OCI-M1 (cell line): ENCODE measurements around the gene PRR12.

ENCODE experiments used
- DNase-seq: peaks from one replicate; lab custom pipeline; 2025; lab: John Stamatoyannopoulos, UW

The PRR12 gene

GRCh38 chr19:49590971-49591730, at the start of gene PRR12:
TSS of gene PRR12 (plus strand) at chr19:49591182. CDS start at chr19:49591655, 473 bp downstream.
- DNase-seq = peak; percentile 85

DNA sequence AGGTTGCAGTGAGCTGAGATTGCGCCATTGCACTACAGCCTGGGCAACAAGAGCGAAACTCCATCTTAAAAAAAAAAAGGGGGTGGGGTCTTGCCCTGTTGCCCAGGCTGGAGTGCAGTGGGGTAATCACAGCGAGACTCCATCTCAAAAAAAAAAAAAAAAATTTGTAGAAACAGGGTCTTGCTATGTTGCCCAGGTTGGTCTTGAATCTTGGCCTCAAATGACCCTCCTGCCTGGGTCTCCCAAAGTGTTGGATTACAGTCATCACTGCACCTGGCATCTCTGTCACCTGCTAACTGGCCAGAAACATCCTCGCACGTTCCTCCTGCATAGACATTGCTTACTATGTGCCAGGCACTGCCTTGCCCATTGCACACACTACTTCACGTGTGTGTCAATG, 49.1 kb upstream of the PRR12 start:
- DNase-seq = no peak

GRCh38 chr19:49542446-49542845, 48.5 kb upstream of the PRR12 start:
- no peak for DNase-seq

DNA sequence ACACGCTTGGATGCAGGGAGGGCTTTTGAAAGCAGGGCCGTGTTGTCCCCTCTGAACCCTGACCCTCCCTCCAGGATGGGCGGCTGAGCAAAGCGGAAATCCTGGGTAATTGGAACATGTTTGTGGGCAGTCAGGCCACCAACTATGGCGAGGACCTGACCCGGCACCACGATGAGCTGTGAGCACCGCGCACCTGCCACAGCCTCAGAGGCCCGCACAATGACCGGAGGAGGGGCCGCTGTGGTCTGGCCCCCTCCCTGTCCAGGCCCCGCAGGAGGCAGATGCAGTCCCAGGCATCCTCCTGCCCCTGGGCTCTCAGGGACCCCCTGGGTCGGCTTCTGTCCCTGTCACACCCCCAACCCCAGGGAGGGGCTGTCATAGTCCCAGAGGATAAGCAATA, 48.0 kb upstream of the PRR12 start:
- no peak for DNase-seq

DNA sequence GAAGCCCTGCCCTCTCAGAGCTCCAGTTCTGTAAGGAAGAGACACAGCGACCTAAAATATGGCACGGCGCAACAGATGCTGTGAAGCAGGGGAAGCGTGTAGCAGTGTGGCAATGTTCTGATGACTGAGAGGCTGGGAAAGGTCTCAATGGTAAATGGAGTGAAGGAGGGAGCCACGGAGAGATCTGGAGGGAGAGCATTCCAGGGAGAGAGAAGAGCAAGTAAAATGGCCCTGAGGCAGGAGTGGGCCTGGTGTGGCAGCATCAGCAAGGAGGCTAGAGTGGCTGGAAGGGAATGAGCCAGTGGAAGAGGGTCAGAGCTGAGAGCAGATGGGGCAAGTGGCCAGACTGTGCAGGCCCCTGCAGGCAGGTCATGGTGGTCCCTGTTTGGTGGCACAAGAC, 46.8 kb upstream of the PRR12 start:
- DNase-seq = no peak

DNA sequence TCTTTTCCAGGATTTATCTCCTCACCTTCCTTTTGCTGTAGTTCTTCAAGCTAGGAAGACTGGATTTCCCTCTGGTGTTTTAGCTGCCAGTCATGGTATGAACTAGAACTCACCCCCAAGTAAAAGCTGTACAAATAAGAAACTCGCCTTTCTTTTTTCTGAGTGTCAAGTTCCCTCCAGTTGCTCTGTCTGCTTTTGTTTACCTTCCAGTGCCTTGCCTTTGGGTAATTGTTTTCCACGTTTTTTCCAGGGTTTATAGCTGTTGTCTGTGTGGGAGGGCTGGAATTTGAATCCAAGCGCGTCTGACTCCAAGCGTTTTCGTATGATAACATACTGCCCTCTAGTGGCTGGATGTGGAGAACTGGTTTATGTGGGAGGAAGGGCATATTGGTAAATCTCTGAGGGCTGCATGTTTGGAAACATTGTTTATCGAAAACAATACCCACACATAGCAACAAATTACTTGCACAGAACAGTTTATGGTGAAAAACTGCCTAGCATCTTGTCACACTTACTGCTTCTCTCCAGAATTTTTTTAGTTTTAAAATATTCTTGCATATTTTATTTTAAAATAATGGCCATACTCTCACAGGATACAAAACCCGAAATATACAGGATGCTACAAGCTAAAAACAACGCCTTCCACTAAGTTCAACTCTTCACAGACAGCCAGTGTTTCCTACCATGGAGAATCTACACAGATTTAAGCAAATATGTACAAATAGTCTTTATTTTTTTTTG, 44.0 kb upstream of the PRR12 start:
- DNase-seq = peak; percentile 91

DNA sequence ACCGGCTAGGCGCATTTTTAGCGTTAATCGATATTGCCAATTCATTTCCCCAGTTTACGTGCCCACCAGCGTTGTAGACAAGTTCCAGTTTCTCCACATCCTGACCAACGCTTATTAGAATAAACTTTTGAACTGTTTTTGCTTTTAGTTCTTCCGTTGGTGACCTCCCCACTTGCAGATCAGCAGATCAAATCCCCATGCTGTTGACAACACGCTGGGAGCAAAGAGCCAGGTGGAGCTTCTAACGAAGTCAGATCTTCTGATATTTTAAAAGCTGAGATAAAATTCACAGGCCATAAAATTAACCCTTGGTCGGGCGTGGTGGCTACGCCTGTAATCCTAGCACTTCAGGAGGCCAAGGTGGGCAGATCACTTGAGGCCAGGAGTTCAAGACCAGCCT, 41.9 kb upstream of the PRR12 start:
- no peak for DNase-seq

- DNase-seq = no peak
Measured at GRCh38 chr19:49551531-49551930, 39.5 kb upstream of the PRR12 start.

DNA sequence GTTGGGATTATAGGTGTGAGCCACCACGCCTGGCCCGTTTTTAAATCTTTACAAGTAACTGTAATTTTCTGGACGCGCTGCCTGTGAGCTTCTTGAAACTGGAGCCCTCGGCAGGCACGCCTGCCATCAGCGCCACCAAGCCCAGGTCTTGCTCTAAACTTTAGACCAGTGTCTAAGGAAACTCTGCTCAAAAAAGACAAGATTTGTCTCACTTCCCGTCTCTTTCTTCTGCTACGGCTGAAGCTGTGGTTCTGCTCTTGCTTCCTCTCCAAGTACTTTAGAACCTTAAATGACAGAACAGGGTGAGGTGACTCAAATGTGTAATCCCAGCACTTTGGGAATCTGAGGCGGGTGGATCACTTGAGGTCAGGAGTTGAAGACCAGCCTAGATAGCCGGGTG, 38.2 kb upstream of the PRR12 start:
- DNase-seq = no peak

DNA sequence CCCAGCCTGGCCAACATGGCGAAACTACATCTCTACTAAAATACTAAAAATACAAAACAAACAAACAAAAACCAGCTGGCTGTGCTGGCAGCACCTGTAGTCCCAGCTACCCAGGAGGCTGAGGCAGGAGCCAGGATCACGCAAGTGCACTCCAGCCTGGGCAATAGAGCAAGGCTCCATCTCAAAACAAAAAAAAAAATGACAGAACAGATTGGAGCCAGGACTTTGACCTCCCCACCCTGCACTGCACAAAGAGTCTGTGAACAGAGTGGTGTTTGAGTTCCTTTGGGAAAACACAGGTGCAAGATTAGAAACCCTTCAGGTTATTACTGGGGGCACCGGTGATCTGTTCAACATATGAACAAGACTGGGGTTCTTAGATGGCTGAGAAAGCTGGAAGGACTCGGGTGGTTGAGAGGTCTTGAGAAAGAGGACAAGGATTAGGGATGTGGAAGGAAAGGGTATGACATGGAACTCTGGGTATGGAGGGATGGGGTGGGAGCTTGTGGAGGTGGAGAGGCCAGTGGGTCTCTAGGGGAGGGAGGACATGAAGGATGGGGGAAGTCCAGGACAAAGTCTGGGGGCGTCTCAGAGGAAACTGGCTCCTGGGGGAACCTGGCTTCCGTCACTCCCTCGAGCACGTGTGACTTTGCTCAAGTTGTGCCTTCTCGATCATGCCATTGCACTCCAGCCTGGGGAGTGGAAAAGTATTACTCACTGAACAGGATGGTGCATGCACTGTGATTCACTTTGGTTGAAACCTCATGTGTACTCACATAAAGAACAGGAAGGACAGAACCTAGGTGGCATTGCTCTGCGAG, 37.3 kb upstream of the PRR12 start:
- DNase-seq = no peak

GRCh38 chr19:49554701-49555181, 36.2 kb upstream of the PRR12 start:
- DNase-seq = no peak

GRCh38 chr19:49555600-49556411, 35.2 kb upstream of the PRR12 start:
- DNase-seq = no peak

DNA sequence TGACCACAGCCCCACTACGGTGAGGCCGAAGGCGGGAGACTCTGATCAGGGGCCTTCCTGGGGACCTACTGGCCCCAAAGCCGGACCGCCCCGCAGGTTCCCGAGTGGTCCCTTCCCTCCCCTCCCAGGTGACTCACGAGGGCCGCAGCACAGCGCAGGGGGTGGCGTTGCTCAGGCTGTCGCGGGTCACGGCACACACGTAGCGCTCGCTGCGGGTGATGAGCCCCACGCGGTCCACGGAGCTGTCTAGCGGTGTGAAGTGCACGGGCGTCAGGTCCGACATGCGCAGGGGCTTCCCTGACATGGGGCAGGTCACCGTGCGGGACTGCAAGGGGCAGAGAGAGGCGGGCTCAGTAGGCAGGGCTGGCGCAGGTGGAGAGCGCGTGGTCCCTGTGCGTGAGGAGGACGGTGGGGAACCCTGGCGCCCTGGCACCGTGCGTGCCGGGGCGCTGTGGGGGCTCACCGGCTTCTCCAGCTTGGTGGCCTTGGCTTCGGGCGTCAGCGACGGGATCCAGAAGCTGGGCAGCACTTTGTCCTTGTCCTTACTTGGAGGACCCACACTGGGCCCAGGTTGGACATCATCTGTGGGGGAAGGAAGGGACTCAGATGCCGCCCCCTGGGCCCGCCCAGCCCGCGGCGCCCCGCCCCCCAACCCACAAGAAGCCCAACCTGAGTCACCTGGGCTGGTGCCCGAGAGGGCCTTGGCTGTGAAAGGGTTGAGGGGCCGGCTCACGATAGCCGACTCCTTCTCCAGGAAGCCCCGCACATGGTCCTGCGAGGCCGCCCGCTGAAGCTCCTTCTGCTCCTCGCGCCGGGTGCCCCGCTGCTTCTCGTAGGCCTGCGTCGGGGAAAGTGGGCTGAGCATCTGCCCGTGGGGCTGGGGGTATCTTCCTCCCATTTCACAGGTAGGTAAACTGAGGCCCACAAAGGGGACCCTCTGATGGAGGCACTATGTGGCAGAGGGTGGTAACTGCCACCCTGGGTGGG, 34.3 kb upstream of the PRR12 start:
- no peak for DNase-seq

DNA sequence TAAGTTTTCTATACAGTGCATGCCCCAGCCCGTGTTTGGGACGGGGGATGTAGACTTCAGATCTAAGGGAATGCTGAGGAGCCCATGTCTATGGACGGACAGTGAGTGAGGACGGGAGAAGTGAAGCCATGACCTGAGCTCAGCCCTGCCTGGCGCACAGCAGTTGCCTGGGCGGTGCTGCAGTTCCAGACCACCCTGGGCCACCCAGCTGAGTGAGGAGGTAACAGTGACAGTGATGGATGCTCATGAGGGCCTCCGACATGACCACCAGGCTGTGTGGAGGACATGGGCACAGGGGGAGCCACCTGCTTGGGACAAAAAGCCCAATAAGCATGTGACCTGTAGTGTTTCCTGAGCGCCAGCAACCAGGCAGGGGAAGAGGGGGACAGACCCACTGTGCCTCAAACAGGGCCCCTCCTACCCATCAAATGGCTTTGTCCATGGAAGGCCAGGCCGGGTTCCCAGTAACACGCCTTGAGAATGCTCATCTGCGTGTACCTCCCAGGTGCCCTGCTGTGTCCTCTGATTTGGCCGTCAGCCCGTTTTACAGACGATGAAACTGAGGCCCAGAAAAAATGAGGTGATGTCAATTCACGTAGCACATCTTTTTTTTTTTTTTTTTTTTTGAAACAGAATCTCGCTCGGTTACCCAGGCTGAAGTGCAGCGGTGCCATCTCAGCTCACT, 33.2 kb upstream of the PRR12 start:
- no peak for DNase-seq

DNA sequence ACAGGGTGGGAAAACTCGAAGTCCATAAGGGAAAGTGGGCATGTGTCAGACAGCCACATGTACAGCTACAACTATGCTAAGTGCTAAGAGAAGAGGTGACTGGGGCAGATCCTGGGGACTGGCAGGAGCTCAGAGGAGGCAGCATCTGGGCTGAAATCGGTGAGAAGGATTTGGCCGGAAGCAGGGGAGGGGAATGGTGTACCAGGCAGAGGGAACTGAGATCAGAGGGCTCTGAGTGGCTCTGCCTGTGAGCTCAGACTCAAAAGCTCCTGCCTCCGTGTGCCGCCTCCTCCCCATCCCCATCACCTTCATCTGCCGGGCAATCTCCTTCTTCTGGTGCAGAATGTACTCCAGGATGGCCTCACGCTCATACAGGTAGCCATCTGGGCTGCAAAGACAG, 32.4 kb upstream of the PRR12 start:
- DNase-seq = no peak

GRCh38 chr19:49559443-49559842, 31.5 kb upstream of the PRR12 start:
- DNase-seq = no peak

GRCh38 chr19:49559928-49560327, 31.1 kb upstream of the PRR12 start:
- no peak for DNase-seq

GRCh38 chr19:49560358-49560900, 30.6 kb upstream of the PRR12 start:
- no peak for DNase-seq

- DNase-seq = no peak
Measured at GRCh38 chr19:49564616-49565045, 26.4 kb upstream of the PRR12 start.

DNA sequence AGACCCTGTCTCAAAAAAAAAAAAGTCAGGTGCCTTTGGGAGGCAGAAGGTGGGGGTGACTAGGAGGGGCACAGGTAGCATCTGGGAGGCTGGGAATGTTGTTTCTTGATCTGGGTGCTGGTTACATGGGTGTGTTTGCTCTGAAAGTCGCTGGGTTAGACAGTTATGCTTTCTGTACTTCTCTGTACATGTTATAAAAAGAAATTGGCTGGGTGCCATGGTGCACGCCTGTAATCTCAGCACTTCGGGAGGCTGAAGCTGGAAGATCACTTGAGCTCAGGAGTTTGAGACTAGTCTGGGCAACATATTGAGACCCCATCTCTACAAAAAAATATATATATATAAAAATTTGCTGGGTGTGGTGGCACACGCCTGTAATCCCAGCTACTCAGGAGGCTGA, 25.7 kb upstream of the PRR12 start:
- no peak for DNase-seq
